ELF-1 (cell line): ENCODE results near the gene SUPT6H.
A peak's percentile ranks its signal among the peaks of the same experiment; 100 is the strongest.

Experiments
- DNase-seq: peaks from one replicate; pipeline ENCODE4 v3.0.0-alpha.2; 2016; ENCODE audit warnings: low read depth, low spot score

Gene SUPT6H

DNA sequence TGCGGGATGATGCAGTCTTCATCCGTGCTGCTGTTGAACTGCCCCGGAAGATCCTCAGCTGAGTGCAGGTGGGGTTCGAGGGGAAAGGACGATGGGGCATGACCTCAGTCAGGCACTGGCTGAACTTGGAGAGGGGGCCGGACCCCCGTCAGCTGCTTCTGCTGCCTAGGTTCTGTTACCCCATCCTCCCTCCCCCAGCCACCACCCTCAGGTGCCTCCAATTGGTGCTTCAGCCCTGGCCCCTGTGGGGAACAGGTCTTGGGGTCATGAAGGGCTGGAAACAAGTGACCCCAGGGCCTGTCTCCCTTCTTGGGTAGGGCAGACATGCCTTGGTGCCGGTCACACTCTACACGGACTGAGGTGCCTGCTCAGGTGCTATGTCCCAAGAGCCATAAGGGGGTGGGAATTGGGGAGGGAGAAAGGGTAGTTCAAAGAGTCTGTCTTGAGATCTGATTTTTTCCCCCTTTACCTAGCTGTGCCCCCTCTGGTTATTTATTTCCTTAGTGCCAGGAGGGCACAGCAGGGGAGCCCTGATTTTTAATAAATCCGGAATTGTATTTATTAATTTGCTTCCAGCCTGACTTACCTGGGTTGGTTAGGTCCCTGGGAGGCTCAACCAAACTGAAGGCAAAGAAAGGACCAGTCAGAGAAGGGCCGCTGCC, 87.6 kb downstream of the SUPT6H start:
- no peak for DNase-seq

DNA sequence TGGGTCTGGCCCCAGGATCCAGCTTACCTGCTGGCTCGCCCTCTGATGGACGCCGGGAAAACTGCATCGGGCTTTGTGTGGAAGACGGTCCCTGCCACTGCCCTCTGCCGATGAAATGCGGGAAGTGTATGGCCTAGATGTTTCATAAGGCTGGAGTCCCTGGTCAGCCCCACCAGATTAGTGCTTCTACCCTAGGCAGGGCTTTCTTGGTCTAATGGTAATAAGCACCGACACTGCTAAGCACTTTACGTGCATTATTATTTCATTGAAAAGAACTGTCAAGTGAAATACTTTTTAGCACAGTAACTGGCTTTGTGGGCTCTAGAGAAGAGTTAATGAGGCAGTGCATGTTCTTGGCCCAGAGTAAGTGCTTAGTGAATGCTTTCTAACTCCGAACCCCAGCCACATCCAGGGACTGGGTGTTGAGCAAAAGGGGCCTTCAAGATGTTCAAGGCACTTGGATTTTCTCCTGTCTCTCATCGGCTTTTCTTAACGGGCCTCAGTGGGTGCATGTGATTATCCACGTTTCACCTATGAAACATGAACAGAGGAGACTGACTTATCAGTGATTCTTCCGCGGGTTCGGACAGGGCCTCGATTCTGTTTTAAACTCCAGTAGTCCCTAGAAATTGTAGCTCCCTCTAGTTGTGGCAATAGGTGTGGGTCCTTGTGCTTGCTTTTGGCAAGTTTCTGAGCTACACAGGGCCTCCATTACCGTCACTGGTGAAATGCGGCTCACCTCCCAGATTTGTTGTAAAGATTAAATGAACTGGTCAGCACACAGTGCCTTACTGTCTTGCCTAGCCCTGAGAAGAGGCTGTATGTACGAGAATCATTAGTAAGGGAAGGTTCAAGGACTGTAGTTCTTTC, 88.4 kb downstream of the SUPT6H start:
- peak; percentile 97 for DNase-seq

DNA sequence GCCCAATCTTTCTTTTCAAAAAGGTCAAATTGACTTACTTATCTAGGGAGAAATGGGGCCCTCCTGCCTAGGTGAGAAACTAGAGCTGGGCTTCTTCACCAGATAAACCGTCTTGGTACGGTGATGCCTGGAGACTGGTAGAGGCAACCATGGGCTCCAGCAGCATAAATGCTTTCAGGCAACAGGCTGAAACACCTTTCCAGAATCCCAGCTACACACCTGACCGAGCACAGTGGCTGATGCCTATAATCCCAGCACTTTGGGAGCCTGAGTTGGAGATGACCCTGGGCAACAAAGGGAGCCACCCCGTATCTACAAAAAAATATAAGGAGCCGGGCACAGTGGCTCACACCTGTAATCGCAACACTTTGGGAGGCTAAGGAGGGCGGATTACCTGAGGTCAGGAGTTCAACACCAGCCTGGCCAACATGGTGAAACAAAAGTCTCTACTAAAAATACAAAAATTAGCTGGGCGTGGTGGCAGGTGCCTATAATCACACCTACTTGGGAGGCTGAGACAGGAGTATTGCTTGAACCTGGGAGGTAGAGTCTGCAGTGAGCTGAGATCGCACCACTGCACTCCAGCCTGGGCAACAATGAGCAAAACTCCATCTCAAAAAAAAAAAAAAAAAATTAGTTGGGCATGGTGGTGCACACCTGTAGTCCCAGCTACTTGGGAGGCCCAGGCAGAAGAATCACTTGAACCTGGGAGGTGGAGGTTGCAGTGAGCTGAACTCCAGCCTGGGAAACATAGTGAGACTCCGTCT, 89.8 kb downstream of the SUPT6H start:
- DNase-seq: no peak
